HepG2 (cell line): ENCODE measurements around the gene CAMK4. TPM values are rescaled to one million over a fixed set of nuclear protein-coding genes. Genes with fewer than 3 reads are reported as not detected.

Source experiments
- CEBPG ChIP-seq: IDR thresholded peaks from 2 replicates; pipeline ENCODE4 v1.6.1; 2016
- CHCHD3 ChIP-seq: sonication (generic); formaldehyde crosslinking; IDR thresholded peaks from 2 replicates; pipeline ENCODE4 v1.8.0; 2022; ENCODE audit warnings: mild to moderate bottlenecking, missing genetic modification reagents, moderate library complexity
- EP300 ChIP-seq, 3 experiments: sonication (generic) in 1 of 3; formaldehyde crosslinking in 1 of 3; IDR thresholded peaks; 2 replicates each; pipeline versions ENCODE4 v1.5.1 to v1.6.1; 2011 to 2020; ENCODE audit warnings: low read depth in 2 of 3, low read length in 2 of 3, borderline replicate concordance in 1 of 3, improper control_type of control experiment in 1 of 3, mild to moderate bottlenecking in 1 of 3, missing genetic modification reagents in 1 of 3, moderate library complexity in 1 of 3
- JUND ChIP-seq: sonication (generic); formaldehyde crosslinking; IDR thresholded peaks from 2 replicates; pipeline ENCODE4 v1.8.0; 2022; ENCODE audit warnings: mild to moderate bottlenecking, missing genetic modification reagents
- MAFF ChIP-seq: IDR thresholded peaks from 2 replicates; pipeline ENCODE4 v1.6.1; 2011; ENCODE audit warnings: low read depth, low read length, improper control_type of control experiment
- MBNL3 ChIP-seq: fragments of 250-450 bp; sonication (Bioruptor Pico); conservative IDR thresholded peaks from 2 replicates; pipeline ENCODE4 v1.8.0; 2022; ENCODE audit warnings: mild to moderate bottlenecking, inconsistent platforms
- MTF2 ChIP-seq: sonication (generic); formaldehyde crosslinking; IDR thresholded peaks from 2 replicates; pipeline ENCODE4 v1.5.0; 2020; ENCODE audit warnings: missing genetic modification reagents, borderline replicate concordance
- NFIB ChIP-seq: sonication (generic); formaldehyde crosslinking; IDR thresholded peaks from 2 replicates; pipeline ENCODE4 v1.9.0; 2021; ENCODE audit warnings: missing genetic modification reagents, mild to moderate bottlenecking, borderline replicate concordance
- RFX1 ChIP-seq: fragments of 450-650 bp; IDR thresholded peaks from 2 replicates; pipeline ENCODE4 v1.6.1; 2017
- TCF7 ChIP-seq: sonication (generic); IDR thresholded peaks from 2 replicates; pipeline ENCODE4 v1.6.1; 2016; ENCODE audit warnings: antibody characterized with exemption, low read depth
- YEATS2 ChIP-seq: sonication (generic); formaldehyde crosslinking; IDR thresholded peaks from 2 replicates; pipeline ENCODE4 v1.4.0; 2020; ENCODE audit warnings: missing genetic modification reagents, borderline replicate concordance
- ZNF138 ChIP-seq: sonication (generic); formaldehyde crosslinking; IDR thresholded peaks from 2 replicates; pipeline ENCODE4 v1.5.0; 2020; ENCODE audit warnings: mild to moderate bottlenecking, low read depth, missing genetic modification reagents
- polyA plus RNA-seq, 8 experiments: library from polyadenylated mRNA; depleted of rRNA in 3 of 8; stranded (reverse) in 7 of 8; unstranded in 1 of 8; fragments of >200 nt; fragmentation: Illumina TruSeq in 4 of 8; extraction: Trizol in 4 of 8; gene quantifications; 2 replicates each; pipeline versions ENCODE4 v1.2.1 to v1.2.3, GENCODE V29; 2011 to 2016; ENCODE audit warnings: low read depth in 4 of 8, missing spikeins in 1 of 8, mixed read lengths in 1 of 8; ENCODE audit not compliant: insufficient read depth in 1 of 8
- total RNA-seq, 5 experiments: library from RNA; depleted of rRNA; stranded (reverse); fragments of >200 nt; fragmentation: Illumina TruSeq; extraction: Trizol; gene quantifications; 2 replicates each; pipeline ENCODE4 v1.2.3, GENCODE V29; 2016; ENCODE audit warnings: low read depth in 1 of 5
- TF ChIP-seq, protein P1 (sequence below): fragments of 450-650 bp; IDR thresholded peaks from 2 replicates; pipeline ENCODE4 v1.6.1; 2016
- TF ChIP-seq, protein P2 (sequence below): sonication (generic); formaldehyde crosslinking; IDR thresholded peaks from 2 replicates; pipeline ENCODE4 v1.8.0; 2022; ENCODE audit warnings: low read depth, missing genetic modification reagents
- TF ChIP-seq, protein P3 (sequence below): sonication (generic); formaldehyde crosslinking; IDR thresholded peaks from 2 replicates; pipeline ENCODE4 v1.4.0; 2020; ENCODE audit warnings: mild to moderate bottlenecking, missing genetic modification reagents
- TF ChIP-seq, protein P4 (sequence below): sonication (generic); formaldehyde crosslinking; IDR thresholded peaks from 2 replicates; pipeline ENCODE4 v1.5.0; 2020; ENCODE audit warnings: mild to moderate bottlenecking, missing genetic modification reagents
- TF ChIP-seq, protein P5 (sequence below): IDR thresholded peaks from 2 replicates; pipeline ENCODE4 v1.6.1; 2012; ENCODE audit warnings: inconsistent platforms
- TF ChIP-seq, protein P6 (sequence below): sonication (generic); formaldehyde crosslinking; IDR thresholded peaks from 2 replicates; pipeline ENCODE4 v1.8.0; 2022; ENCODE audit warnings: missing genetic modification reagents, mild to moderate bottlenecking, inconsistent platforms, borderline replicate concordance

The CAMK4 gene
- total and polyA plus RNA-seq, 2 of the 13 experiments (the other 11 are each of a cell fraction or from before 2014, with no cell fraction given), result not detected

DNA sequence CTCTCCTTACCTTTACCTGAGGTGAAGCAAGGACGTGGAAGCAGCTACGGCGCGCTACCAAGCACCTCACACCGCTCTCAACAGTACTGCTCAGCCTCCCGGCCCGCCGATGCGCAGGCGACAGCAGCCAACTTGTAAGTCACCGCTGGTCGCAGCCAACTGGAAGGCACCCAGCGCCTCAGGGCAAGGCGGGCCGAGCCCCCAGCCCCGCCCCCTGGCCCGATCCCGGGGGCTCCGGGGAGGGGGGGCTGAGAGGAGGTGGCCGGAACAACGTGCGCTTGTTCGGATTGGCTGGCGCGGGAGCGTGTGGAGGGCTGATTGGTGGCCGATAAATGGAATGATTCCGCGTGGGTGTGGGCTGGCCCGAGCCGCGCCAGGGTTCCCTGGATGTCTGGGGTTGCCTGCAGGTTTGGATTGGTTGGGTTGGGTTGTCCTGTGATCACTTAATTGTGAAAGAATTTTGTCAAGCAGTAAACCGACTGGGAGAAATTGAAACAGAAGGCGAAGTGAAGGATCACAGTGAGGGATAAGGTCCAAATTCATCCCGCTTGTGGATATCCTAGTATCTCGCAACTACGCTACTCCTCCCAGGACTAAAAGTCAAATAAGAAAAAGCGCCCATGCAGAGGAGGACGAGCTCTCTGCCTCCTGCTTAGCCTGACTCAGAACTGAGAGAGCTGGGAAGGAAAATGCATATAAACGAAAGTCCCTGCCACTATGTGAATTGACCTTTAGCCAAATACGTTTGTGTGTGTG, 288.4 kb downstream of the CAMK4 start, which contains the start of gene STARD4 (continued):
- TF ChIP-seq, protein P1, sequence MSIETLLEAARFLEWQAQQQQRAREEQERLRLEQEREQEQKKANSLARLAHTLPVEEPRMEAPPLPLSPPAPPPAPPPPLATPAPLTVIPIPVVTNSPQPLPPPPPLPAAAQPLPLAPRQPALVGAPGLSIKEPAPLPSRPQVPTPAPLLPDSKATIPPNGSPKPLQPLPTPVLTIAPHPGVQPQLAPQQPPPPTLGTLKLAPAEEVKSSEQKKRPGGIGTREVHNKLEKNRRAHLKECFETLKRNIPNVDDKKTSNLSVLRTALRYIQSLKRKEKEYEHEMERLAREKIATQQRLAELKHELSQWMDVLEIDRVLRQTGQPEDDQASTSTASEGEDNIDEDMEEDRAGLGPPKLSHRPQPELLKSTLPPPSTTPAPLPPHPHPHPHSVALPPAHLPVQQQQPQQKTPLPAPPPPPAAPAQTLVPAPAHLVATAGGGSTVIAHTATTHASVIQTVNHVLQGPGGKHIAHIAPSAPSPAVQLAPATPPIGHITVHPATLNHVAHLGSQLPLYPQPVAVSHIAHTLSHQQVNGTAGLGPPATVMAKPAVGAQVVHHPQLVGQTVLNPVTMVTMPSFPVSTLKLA, result peak; percentile 77
- TF ChIP-seq TCF7 (no peak), EP300 (IDR thresholded peaks at IDR 0.05; ENCODE audit: low read depth in 2 of 2, low read length in 2 of 2) (peak in 1 of 2 experiments; percentile 59; a peak in 2 of 4 replicates), EP300 (CRISPR knock-in tag; IDR thresholded peaks at IDR 0.05; ENCODE audit: borderline replicate concordance) (no peak), MAFF (no peak), YEATS2 (CRISPR knock-in tag) (peak; percentile 72; the same call in 1 of the 2 replicates), RFX1 (no peak), NFIB (CRISPR knock-in tag) (no peak), MTF2 (CRISPR knock-in tag) (no peak), ZNF138 (CRISPR knock-in tag) (0 out of 2 replicates have a peak, but pooled peaks have one; percentile 91), CHCHD3 (CRISPR knock-in tag) (no peak), JUND (CRISPR knock-in tag) (peak; percentile 62; the same call in 1 of the 2 replicates), CEBPG (CRISPR knock-in tag) (no peak), MBNL3 (CRISPR knock-in tag) (no peak)
- TF ChIP-seq, protein P2, sequence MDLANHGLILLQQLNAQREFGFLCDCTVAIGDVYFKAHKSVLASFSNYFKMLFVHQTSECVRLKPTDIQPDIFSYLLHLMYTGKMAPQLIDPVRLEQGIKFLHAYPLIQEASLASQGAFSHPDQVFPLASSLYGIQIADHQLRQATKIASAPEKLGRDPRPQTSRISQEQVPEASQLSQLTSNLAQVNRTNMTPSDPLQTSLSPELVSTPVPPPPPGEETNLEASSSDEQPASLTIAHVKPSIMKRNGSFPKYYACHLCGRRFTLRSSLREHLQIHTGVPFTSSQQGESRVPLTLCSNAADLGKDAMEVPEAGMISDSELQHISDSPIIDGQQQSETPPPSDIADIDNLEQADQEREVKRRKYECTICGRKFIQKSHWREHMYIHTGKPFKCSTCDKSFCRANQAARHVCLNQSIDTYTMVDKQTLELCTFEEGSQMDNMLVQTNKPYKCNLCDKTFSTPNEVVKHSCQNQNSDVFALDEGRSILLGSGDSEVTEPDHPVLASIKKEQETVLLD (CRISPR knock-in tag), result 0 out of 2 replicates have a peak, but pooled peaks have one; percentile 23
- TF ChIP-seq, protein P3, sequence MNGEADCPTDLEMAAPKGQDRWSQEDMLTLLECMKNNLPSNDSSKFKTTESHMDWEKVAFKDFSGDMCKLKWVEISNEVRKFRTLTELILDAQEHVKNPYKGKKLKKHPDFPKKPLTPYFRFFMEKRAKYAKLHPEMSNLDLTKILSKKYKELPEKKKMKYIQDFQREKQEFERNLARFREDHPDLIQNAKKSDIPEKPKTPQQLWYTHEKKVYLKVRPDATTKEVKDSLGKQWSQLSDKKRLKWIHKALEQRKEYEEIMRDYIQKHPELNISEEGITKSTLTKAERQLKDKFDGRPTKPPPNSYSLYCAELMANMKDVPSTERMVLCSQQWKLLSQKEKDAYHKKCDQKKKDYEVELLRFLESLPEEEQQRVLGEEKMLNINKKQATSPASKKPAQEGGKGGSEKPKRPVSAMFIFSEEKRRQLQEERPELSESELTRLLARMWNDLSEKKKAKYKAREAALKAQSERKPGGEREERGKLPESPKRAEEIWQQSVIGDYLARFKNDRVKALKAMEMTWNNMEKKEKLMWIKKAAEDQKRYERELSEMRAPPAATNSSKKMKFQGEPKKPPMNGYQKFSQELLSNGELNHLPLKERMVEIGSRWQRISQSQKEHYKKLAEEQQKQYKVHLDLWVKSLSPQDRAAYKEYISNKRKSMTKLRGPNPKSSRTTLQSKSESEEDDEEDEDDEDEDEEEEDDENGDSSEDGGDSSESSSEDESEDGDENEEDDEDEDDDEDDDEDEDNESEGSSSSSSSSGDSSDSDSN, result peak; percentile 87
- TF ChIP-seq, protein P4, sequence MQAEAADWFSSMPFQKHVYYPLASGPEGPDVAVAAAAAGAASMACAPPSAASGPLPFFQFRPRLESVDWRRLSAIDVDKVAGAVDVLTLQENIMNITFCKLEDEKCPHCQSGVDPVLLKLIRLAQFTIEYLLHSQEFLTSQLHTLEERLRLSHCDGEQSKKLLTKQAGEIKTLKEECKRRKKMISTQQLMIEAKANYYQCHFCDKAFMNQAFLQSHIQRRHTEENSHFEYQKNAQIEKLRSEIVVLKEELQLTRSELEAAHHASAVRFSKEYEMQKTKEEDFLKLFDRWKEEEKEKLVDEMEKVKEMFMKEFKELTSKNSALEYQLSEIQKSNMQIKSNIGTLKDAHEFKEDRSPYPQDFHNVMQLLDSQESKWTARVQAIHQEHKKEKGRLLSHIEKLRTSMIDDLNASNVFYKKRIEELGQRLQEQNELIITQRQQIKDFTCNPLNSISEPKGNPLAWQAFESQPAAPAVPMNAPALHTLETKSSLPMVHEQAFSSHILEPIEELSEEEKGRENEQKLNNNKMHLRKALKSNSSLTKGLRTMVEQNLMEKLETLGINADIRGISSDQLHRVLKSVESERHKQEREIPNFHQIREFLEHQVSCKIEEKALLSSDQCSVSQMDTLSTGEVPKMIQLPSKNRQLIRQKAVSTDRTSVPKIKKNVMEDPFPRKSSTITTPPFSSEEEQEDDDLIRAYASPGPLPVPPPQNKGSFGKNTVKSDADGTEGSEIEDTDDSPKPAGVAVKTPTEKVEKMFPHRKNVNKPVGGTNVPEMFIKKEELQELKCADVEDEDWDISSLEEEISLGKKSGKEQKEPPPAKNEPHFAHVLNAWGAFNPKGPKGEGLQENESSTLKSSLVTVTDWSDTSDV (CRISPR knock-in tag), result 0 out of 2 replicates have a peak, but pooled peaks have one; percentile 79
- TF ChIP-seq, protein P5, sequence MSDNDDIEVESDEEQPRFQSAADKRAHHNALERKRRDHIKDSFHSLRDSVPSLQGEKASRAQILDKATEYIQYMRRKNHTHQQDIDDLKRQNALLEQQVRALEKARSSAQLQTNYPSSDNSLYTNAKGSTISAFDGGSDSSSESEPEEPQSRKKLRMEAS, result peak; percentile 66
- TF ChIP-seq, protein P6, sequence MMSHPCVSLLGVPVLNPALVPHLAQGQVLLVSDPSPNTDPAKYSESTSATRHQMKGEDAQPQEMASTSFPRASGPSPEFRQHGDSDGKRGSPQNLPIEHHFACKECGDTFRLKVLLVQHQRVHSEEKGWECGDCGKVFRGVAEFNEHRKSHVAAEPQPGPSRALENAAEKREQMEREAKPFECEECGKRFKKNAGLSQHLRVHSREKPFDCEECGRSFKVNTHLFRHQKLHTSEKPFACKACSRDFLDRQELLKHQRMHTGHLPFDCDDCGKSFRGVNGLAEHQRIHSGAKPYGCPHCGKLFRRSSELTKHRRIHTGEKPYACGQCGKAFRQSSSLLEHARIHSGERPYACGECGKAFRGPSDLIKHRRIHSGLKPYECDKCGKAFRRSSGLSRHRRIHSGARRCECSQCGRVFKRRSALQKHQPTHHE (CRISPR knock-in tag), result peak; percentile 63; the same call in 1 of the 2 replicates
